Measurements from ENCODE around the gene NKD2.

Gene NKD2

DNA sequence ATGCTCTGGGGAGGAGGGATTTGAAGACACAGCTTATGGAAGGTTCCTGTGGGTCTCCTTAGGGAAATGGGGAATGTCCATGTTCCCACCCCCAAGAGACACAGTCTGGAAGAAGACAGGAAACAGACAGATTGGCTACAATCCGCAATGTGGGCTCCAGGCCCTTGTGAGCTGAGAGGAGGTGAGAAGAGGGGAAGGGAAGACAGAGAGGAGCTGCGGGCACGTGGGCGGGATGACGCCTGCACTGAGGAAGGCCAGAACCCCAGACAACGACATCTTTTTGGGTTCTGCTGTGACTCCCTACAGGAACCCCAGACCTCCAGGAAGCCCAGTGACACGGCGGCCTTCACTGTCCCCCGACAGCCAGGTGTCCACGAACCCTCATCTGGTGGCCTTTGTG is 29.9 kb upstream of the NKD2 start:
- DNase-seq (ENCODE audit: low spot score): no peak

DNA sequence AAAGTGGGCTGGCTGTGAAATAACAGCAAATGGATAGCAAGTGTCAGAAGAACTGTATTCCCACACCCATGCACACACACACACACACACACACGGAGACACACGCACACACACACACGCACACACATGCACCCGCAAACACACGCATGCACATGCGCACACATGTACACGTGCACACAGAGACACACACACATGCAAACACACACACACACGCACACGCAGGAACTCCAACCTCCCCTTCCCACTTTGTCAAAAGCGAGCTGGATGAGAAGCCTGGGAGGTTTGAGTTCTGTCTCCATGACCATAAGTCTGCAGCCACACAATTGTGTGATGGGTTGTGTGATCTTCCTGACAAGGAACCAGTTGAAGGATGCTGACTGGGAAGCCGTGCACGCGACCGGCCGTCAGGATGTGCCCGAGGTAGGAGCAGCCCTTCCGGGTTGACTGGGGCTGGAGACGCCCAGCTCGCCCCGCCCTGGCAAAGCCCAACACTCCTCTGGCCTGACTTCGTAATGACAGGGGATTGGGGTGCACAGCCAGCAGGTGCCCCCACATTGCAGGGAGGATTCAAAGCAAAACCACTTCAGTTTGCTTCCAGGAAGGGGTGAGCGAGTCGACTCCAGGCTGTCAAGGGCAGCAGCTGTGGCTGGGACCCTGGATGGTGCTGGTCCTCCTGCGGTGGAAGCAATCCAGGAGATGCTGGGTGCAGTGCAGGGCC is 29.3 kb upstream of the NKD2 start:
- no peak for DNase-seq (ENCODE audit: low spot score)

DNA sequence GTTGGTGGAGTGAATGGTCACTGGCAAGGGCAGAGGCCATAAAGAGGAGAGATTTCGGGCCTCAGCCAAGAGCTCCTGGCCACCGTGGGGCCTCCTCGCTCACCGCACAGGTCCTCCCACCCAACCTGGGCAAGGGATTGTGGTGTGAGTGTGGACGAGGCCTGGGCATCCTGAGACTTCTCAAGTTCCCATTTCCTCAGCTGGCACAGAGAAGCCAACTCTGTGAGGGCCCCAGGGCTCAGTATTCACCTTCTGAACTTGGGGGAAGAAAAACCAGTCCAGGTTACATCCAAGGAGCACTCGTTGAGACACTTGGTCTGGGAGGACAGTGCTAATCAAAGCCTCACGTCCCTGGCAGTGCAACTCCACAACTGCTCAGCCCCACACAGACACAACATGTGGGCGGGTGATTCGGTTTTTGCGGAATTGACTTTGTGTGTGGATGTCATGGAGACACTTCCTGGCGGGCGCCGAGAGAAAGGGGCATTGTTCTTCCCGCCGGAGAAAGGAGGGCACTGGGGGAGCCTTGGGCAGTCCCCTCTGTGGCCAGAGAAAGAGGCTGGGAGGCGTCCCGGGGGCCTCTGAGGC is 28.5 kb upstream of the NKD2 start:
- DNase-seq (ENCODE audit: low spot score): no peak

DNA sequence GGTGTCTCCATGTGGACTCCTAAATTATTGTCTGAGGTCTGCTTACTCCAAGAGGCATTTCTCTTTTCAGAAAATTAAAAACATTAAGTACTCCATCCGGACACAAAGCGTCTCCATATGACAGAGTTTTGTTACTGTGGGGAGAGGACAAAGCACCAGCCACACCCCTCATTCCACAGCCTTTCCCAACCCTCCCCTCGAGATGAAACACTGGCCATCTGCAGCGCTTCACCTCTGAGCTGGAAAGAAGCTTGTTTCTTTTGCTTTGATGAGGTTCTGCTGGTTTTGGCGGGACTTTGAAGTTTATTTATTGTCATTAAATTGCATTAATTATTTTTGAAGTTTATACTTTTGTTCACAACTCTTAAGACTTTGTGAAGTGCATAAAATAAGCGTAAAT is 27.6 kb upstream of the NKD2 start:
- no peak for DNase-seq (ENCODE audit: low spot score)

DNA sequence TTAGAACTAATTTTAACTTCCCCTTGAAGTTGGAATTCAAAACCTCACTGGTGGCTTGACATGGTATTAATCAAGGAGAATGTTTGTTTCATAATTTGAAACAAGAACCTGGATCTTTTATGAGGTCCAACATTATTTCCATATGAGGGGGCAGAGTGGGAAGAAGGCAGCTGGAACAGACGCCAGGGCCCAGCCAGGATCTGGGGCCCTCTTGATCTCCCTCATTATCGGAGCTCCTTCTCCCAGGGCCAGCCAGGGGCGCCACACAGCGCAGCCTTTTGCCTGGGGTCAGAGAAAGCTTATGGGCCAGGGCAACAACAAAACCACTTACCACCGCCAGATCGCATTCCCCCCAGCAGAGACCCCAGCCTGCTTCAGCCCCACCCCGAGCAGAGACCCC is 27.1 kb upstream of the NKD2 start:
- no peak for DNase-seq (ENCODE audit: low spot score)

DNA sequence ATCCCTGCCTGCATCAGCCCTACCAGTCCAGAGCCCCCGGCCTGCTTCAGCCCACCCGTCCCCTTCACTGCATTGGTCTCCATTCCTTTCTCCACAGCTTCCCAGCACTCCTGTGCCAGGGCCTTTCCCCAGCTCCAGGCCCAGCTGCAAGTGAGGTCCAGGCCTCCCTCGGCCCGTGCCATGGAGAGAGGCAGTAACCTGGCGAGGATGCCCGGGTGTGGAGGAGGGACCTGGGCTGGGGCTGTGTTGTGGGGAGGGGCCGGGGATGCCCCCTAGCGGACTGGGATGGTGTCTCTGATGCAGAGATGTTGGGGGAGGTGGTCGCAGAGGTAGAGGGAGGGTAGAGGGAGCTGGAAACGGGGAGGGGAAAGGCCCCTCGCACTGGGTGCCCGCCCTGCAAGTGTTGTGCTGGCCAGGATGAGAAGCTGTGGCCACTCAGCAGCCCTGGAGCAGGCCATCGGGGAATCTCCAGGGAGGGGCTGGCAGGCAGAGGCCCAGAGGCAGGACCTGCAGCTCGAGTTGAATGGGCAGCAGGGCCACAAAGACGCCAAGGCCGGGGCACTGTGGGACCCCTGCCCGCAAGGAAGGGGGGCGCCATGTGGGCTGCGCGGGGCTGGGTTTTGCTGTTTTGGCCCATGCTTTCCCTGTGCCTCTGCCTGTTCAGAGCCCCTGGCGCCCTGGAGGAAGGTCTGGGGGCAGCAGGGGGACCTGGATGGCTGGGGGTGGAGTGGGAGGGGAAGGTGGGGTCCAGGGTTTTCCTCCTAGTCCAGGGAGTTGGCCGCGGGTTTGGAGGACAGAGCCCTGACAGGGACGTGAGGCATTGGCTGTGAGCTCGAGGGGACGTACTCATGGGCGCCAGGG is 26.0 kb upstream of the NKD2 start:
- DNase-seq (ENCODE audit: low spot score): no peak

DNA sequence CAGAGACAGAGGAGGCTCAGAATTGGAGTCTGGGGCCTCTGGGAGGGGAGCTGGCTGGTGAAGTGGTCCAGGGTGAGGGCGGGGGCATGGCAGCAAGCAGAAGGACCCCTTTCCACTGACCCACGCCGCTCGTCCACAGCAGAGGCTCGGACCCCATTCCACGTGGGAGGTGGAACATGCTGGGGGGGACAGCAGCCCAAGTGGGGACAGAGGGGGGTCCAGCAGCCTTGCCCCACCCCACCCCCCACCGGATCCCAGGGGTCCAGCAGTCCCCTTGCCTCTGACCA is 25.4 kb upstream of the NKD2 start:
- DNase-seq (ENCODE audit: low spot score): no peak

DNA sequence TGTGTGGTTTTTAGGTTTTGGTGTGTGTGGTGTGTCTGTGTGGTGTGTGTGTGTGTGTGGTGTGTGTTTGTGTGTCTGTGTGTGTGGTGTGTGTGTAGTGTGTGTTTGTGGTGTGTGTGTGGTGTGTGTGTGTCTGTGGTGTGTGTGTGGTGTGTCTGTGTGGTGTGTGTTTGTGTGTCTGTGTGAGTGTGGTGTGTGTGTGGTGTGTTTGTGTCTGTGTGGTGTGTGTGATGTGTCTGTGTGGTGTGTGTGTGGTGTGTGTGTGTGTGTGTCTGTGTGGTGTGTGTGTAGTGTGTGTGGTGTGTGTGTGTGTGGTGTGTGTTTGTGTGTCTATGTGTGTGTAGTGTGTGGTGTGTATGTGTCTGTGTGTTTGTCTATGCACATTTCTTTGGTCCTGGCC is 25.0 kb upstream of the NKD2 start:
- DNase-seq (ENCODE audit: low spot score): no peak

DNA sequence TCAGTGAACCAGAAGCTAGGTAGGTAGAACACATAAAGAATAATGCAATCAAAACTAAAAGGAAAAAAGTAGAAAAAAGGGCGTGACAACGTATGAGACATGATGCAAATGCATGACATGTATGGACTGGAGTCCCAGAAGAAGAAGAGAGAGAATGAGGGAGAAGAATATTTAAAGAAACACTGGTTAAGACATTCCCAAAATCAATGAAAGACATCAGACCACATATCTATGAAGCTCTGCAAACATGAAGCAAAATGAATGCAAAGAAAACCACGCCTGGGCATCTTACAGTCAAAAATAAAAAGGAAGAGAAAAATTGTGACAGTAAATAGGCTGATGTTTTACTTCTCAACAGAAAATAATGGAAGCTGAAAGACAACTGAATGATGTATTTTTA is 23.8 kb upstream of the NKD2 start:
- no peak for DNase-seq (ENCODE audit: low spot score)

DNA sequence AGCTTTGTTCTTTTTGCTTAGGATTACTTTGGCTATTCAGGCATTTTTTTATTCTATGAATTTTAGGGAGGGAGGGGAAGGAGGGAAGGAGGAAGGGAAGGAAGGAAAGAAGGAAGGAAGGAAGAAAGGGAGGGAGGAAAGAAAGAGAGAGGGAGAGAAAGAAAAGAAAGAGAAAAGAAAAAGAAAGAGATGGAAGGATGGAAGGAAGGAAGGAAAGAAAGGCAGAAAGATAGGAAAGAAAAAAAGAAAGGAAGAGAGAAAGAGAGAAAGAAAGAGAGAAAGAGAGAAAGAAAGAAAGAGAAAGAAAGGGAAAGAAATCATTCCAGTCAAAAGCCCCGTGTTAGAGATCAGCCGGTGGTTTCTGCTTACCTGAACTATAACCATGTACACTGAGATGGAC is 20.8 kb upstream of the NKD2 start:
- DNase-seq (ENCODE audit: low spot score): no peak

DNA sequence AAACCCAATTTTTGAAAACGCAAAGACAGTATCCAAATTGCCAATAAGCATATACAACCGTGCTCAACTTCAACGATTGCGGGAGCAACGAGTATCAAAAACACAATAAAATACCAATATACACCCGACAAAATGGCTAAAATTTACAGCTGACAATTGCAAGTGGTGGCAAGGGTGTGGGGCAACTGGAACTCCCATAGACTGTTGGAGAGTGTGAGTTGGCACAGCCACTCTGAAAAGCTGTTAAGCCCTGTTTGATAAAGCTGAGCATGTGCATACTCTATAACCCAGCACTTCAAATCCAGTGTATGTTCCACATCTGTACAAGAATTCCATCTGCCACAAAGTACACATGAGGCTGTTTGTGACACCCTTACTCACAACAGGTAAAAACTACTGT is 20.3 kb upstream of the NKD2 start:
- DNase-seq (ENCODE audit: low spot score): no peak

DNA sequence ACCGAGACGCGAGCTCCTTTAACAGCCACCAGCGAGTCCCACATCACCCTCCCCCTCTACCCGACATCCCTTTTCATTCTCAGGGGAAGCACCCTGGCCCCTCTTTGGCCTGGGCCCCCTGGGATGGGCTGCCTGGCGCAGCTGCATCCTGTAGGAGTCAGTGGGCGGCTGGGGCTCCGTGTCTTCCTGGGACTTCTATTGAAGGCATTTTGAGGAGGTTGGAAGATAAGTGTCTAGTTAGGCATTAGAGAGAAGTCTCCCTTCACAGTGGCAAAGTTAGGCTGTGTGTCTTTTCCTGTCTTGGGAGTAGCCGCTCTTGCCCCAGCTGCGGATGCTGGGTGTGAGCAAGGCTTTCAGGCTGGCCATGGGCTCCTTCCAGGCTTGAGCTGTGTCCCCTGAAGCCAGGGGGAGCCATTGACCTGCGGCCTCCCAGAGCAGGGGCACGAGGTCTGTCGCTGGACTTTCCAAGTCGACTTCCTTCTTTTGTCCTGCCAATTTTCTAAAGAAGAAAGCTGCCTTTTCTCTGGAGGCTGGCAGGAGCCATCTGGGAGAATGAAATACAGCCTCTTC is 18.6 kb upstream of the NKD2 start:
- no peak for DNase-seq (ENCODE audit: low spot score)

DNA sequence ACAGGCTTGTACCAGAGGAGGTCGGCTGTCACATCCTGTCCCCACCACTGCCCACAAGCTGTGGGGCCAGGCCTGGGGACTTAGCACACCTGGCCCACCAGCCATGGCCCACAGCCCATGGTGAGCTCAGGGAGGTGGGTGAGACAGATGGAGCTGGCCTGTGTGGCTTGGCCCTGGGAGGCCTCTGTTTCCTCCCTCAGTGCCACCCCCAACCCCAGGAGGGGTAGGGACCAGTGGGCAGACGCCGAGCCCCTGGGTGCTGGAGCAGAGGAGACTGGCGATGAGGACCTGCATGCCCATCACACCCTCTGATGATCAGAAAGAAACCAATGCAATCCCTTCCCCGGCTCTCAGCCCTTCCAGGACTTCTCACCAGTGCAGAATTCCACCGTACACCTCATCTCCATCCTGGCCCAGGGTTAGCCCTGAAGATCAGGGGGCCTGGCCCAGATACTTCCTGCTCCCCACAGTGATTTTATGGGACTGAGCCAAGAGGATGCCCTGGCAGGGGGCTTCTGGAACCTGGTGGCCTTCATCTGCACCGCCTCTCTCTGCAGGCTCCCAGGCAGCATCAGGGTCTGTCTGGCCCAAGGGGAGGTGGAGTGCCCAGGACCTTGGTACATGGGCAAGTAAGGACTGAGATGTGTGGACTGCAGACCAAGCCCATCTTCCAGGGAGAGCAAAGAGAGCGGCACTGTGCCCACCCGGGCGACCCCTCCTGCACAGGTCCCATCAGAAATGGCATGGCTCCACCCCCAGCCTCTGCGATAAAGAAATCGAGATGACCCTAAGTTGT is 16.9 kb upstream of the NKD2 start:
- no peak for DNase-seq (ENCODE audit: low spot score)

DNA sequence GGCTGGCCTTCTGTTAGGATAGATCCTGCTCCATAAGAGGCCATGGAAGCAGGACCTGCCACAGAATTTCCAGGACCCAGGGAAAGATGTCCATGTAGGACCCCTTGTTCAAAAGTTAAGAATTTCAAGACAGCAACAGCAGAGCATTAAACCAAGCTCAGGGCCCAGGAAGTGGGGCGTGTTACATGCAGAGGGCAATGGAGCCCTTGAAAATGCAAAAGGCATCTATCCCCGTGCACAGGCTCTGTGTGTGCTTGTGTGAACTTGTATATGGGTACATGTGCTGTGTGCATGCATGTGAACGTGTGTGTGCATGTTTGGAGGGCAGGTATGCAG is 14.4 kb upstream of the NKD2 start:
- no peak for DNase-seq (ENCODE audit: low spot score)

DNA sequence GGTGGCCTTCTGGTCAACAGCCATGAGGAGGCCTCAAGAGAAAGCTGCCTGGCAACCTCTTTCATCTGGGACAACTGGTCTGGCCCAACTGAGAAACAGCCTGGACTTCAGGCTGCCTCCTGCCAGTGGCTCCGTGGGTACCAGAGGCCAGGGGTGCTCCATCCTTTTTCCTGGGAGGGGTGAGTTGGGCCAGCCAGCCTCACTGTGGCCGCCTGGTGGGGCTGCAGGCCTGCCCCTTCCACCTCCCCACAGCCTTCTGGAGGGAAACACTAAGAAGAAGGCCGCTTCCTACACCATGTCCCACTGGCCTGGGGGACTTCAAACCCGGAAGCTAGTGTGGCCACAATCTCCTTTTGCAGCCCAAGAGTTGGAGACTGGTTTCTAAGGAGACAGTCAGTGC is 13.8 kb upstream of the NKD2 start:
- no peak for DNase-seq (ENCODE audit: low spot score)

DNA sequence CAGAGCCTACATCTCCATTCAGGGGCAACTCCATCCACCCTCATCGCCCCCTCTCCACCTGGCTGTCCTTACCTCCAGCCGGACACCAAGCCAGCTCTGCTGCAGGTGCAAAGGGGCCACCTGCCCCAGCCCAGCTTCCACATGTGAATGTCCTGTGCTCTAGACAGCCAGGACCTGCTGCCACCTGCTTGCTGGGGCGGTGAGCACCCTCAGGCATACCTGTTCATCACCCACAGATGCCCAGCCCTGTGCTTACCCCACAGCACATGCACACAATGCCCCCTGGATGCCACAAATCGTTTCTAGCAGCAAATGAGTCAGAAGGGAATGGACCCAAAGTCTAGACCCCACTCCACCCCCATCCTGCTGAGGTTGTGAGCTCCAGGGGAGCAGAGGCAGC is 13.3 kb upstream of the NKD2 start:
- DNase-seq (ENCODE audit: low spot score): no peak

DNA sequence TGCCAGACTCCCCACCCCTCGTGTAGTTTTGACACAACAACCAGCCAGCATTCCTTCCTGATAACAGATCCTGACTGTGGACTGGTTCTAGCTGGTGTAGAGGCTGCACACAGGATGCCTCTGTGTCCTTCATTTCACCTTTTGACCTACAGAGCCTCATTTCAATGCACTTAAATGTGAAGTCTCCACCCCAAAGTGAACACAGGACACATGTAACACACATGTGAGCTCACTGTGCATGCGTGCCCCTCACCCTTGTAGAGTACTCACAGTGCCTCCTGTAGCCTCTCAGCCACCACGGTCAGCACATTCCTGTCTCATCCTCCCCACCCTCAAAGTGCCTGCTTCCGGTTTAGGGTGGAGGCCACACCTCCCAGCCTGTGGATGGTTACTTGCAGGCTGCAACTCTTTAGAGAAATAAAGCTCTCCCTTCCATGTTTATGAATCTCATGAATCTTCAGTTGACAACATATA is 11.6 kb upstream of the NKD2 start:
- no peak for DNase-seq (ENCODE audit: low spot score)

DNA sequence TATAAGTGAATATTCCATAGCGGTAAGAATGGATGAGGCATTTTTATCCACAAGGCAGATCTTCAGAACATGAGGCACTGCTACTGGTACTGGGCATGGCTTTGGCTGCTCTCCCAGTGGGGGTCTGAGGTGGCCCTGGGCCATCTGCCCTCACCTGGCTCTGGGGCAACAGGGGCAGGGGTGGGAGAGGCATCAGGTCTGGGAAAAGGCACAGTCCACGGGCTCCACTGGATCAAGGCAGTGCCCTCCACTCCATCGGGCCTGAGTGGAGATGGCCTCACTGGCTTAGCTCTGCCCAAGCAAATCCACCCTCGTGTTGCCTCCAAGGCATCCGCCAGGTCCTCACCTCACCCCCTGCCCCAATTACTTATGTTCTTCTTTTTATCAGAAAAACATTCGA is 10.9 kb upstream of the NKD2 start:
- DNase-seq (ENCODE audit: low spot score): no peak

DNA sequence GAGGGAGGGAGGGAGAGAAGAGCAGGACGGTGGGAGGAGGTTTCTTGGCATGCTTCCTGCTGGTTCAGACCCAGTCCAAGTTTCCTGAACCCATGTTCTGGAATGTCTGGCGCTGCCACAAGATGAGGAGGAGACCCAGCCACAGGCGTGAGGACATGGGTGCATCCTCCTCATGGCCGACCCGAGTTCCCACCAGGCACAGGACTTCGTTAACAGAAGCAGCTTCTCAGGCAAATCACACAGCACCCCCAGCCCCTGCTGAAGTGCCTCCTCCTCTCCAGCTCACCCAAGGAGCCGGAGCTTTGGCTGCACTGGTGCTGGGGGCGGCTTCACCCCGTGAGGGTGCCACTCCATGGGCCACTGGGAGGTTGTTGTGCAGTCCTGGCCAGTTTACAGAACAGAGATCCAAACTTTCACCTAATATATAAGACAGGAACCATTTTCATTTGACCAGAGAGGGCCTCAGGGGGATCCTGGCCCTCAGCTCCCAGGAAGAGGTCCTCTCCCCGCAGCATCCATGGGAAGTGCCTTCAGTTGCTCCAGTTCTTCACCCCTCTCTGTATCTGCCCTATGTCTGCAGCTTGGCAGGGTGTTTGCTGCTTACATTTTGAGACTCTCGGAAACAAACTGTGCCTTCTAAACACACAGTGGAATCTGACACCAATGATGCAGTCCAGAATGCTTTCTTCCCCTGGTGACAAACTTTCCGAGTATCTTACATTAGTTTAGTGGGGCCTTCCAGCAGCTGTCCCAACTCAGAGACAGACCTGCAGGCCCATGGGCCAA is 10.2 kb upstream of the NKD2 start:
- no peak for DNase-seq (ENCODE audit: low spot score)

DNA sequence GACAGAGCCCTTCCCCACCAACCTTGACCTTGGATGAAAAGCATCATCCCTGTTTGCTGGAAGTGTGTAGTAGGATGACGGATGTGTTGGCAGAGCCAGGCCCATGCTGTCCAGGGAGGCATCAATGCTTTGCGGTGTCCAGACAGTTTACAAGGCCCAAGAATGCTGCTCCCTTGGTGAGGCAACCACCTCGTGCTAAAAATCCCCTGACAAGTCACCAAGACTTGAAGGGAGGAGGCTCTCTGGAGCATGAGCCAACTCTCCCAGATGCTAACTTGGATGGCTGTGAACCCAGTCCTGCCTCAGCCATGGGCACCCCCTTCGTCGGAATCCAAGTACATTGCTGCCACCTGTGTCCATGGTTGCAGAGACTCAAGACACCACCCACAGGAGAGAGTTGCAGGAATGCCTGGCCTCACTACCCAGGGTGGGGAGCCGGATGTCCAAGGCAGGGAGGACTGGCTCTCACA is 9.5 kb upstream of the NKD2 start:
- DNase-seq (ENCODE audit: low spot score): no peak

DNA sequence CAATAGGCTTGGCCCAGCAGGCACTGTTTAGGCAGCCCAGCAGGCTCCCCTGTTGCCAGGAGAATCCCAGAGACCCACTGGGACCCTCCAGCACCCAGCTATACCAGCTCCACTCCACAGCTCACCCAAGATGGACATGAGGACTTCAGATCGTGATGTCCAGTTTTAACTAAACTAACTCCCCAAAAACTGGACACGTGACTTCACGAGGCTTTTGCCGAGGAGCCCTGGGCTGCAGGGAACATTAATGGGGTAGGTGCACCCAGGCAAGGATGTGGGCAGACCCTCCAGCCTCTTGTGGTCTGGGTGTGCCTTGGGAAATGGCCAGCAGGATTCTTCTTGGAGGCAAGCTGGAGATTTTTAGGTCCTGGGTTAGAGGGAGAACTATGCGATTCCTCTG is 8.9 kb upstream of the NKD2 start:
- no peak for DNase-seq (ENCODE audit: low spot score)

DNA sequence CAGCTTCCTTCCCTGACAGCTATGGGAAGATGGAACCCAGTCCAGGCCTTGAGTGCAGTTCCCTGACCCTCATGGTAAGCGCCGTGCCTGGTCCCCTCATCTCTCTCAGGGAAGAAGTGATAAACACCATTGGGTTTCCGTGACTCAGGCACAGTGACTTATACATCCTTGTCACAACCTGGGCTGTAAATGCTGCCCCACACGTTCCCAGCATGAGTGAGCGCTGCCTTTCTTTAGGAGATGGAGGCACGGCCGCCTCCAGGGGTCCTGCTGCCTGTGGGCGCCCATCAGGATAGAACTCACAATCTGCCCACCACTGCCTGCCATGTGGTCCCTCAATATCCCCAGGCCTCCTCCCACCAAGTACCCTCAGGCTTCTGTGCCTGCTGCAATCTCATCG is 8.3 kb upstream of the NKD2 start:
- no peak for DNase-seq (ENCODE audit: low spot score)

Measured in hepatic stellate cell (primary cell).